DMS53 treated with DMSO at 0.1 percent for 48 hours (cell line): ENCODE measurements around the gene IRF4.

Experiments used
- DNase-seq: peaks from one replicate; lab custom pipeline; 2025; ENCODE audit not compliant: unreplicated experiment; lab: John Stamatoyannopoulos, UW

IRF4 gene

GRCh38 chr6:391559-392440 is at the start of gene IRF4:
IRF4 (plus strand) TSS chr6:391752; CDS start chr6:393153, 1,401 bp downstream.
- DNase-seq: no peak

GRCh38 chr6:341914-342831 is 49.4 kb upstream of the IRF4 start:
- DNase-seq: no peak

GRCh38 chr6:342832-343179 is 48.7 kb upstream of the IRF4 start:
- no peak for DNase-seq

- no peak for DNase-seq
Measured at GRCh38 chr6:343226-343935, 48.2 kb upstream of the IRF4 start.

- DNase-seq: no peak
Measured at GRCh38 chr6:343960-344815, 47.4 kb upstream of the IRF4 start.

GRCh38 chr6:344816-345340 is 46.7 kb upstream of the IRF4 start:
- DNase-seq: no peak

GRCh38 chr6:345747-346385 is 45.7 kb upstream of the IRF4 start:
- no peak for DNase-seq

GRCh38 chr6:346386-347030 is 45.0 kb upstream of the IRF4 start:
- no peak for DNase-seq

GRCh38 chr6:347232-347631 is 44.3 kb upstream of the IRF4 start:
- DNase-seq: no peak

GRCh38 chr6:347951-348859 is 43.3 kb upstream of the IRF4 start:
- no peak for DNase-seq

- no peak for DNase-seq
Measured at GRCh38 chr6:348860-349396, 42.6 kb upstream of the IRF4 start.

GRCh38 chr6:349491-349921 is 42.0 kb upstream of the IRF4 start:
- no peak for DNase-seq

- no peak for DNase-seq
Measured at GRCh38 chr6:350371-350770, 41.2 kb upstream of the IRF4 start.

GRCh38 chr6:351011-351866 is 40.3 kb upstream of the IRF4 start:
- DNase-seq: no peak

- DNase-seq: no peak
Measured at GRCh38 chr6:351867-352289, 39.7 kb upstream of the IRF4 start.

GRCh38 chr6:352474-352873 is 39.1 kb upstream of the IRF4 start:
- DNase-seq: no peak

GRCh38 chr6:352896-353470 is 38.6 kb upstream of the IRF4 start:
- DNase-seq: no peak
